Right atrium auricular region (tissue), 2 donors: Measurements from ENCODE around the gene RPL18. TPM values are rescaled to one million over a fixed set of nuclear protein-coding genes. Genes with fewer than 3 reads are reported as not detected.

ENCODE experiments used
- DNase-seq: peaks from one replicate; pipeline ENCODE4 v3.0.0-alpha.2; 2019; ENCODE audit warnings: low spot score
- H3K27ac ChIP-seq, 2 donors: fragments of 200-600 bp; sonication (generic); 1 replicate in 1 of 2; 2 replicates in 1 of 2; pipeline ENCODE4 v1.5.1; 2016 to 2019
- H3K27me3 ChIP-seq, 2 donors: fragments of 200-600 bp; sonication (generic); one replicate each; pipeline versions ENCODE4 v1.5.1 to v1.6.0; 2017 to 2019
- H3K36me3 ChIP-seq: fragments of 200-600 bp; sonication (generic); one replicate; pipeline ENCODE4 v1.5.1; 2016
- H3K4me1 ChIP-seq, 2 donors: fragments of 200-600 bp; sonication (generic); one replicate each; pipeline versions ENCODE4 v1.5.1 to v1.6.0; 2017 to 2019
- H3K4me3 ChIP-seq, 2 donors: fragments of 200-600 bp; sonication (generic); 1 replicate in 1 of 2; 2 replicates in 1 of 2; pipeline ENCODE4 v1.5.1; 2017 to 2019; ENCODE audit warnings: mild to moderate bottlenecking in 1 of 2, moderate library complexity in 1 of 2
- H3K9me3 ChIP-seq, 2 donors: fragments of 200-600 bp; sonication (generic); one replicate each; pipeline ENCODE4 v1.5.1; 2019
- CTCF ChIP-seq, 2 donors: fragments of 200-600 bp; sonication (generic); IDR thresholded peaks; one replicate each; pipeline ENCODE4 v1.5.1; 2019; ENCODE audit warnings: antibody characterized with exemption in 2 of 2
- total RNA-seq, 2 donors: library from RNA; depleted of rRNA; stranded (reverse); fragments of >200 nt; gene quantifications; one replicate each; pipeline ENCODE4 v1.1.0, GENCODE V29; 2016

RPL18 gene
- total RNA-seq, 2 donors from 2014 or later: 846 to 1,334 TPM

GRCh38 chr19:48614436-48615230 lies 4.3 kb downstream of the RPL18 start, which contains the start of gene FAM83E:
TSS of gene FAM83E (minus strand) at chr19:48615076. CDS start at chr19:48613372, 1,704 bp downstream.
- no peaks in the 10 kb centered on the region for H3K27me3 ChIP-seq
- no peaks in the 10 kb centered on the region for H3K9me3 ChIP-seq
- DNase-seq: no peak
- TF ChIP-seq CTCF (IDR thresholded peaks at IDR 0.05): no peak
- H3K27ac ChIP-seq: peak within 1 kb of the TSS in 1 of 2 donors; percentile 14
- H3K4me1 ChIP-seq: peaks cover 0 to 50% of the 10 kb centered on the region in 2 donors
- H3K36me3 ChIP-seq: peaks cover 28% of the 10 kb centered on the region
- no peak within 1 kb of the TSS for H3K4me3 ChIP-seq

GRCh38 chr19:48613852-48614435 lies 5.0 kb downstream of the RPL18 start:
- Histone ChIP-seq H3K27ac (peak overlapping the region in 1 of 2 donors; percentile 14), H3K4me3 (no peak overlapping the region)
- no peak for TF ChIP-seq CTCF (IDR thresholded peaks at IDR 0.05)

DNA sequence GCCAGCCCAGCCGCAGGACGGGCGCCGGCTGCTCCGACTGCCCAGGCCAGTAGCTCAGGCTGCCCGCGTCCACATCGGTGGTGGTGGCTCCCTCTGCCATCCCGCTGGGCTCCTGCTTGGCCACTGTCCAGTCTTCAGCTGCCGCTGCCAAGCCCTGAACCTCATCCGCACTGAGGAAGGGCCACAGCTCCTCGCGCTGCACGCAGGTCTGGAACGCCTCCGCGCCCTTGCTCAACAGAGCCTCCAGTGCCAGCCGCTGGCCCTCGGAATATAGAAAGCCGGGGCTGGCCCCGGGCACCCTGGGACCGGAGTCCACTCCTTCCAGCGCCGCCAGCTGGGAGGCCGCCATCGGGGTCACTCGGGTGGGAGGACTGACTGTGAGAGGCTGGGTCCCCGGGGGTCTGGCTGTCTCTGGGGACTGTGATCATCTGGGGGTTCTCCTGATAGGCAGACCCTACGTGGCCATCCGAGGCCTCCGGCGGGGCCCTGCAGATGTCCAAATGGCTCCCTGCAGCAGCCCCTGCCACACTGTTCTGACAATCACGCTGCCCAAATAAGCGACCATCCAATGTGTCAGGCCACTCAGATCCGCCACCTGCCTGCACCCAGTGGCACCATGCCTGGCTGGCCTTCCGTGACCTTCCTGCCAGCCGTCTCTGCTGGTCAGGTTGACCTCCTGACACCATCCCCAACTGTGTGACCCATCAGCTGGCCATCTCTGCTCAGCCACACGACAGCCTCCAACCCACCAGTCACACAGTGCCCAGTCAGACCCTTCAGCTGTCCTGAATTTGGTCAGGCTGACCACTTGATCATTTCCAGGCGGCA lies 5.7 kb downstream of the RPL18 start:
- no peaks in the 10 kb centered on the region for H3K27me3 ChIP-seq
- no peak overlapping the region for H3K4me3 ChIP-seq
- peak overlapping the region in 1 of 2 donors; percentile 14 for H3K27ac ChIP-seq
- H3K4me1 ChIP-seq: peaks cover 0 to 45% of the 10 kb centered on the region in 2 donors
- TF ChIP-seq CTCF (IDR thresholded peaks at IDR 0.05): no peak
- H3K9me3 ChIP-seq: no peaks in the 10 kb centered on the region
- H3K36me3 ChIP-seq: peaks cover 28% of the 10 kb centered on the region
- no peak for DNase-seq

More at GRCh38 chr19:48613852-48614435, 5.0 kb downstream of the RPL18 start:
- Histone ChIP-seq H3K36me3 (peaks cover 28% of the 10 kb centered on the region), H3K27me3 (no peaks in the 10 kb centered on the region), H3K4me1 (peaks cover 0 to 48% of the 10 kb centered on the region in 2 donors), H3K9me3 (no peaks in the 10 kb centered on the region)
- no peak for DNase-seq

DNA sequence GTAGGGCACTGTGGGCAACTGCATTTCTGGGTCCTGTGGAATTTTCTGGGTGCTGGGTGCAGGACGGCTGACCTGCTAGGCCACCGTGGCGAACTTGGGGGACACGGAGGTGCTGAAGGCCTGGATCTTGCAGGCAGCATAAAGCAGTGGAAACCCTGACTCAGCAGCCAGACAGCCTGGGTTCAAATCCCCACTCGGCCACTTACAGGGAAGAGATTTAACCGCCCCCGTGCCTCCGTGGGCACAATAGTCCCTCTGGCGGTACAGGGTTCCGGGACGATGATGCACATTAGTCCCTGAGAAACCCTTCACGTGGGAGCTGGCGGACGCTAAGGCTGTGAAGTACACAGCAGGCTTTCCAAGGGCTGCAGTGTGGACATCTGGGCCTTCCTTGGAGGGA lies 7.1 kb downstream of the RPL18 start:
- Histone ChIP-seq H3K27ac (no peak overlapping the region), H3K4me3 (no peak overlapping the region), H3K4me1 (peaks cover 0 to 31% of the 10 kb centered on the region in 2 donors), H3K36me3 (peaks cover 20% of the 10 kb centered on the region), H3K27me3 (no peaks in the 10 kb centered on the region), H3K9me3 (no peaks in the 10 kb centered on the region)
- TF ChIP-seq CTCF (IDR thresholded peaks at IDR 0.05): no peak
- no peak for DNase-seq

- no peak for DNase-seq
- Histone ChIP-seq H3K27ac (no peak overlapping the region), H3K9me3 (no peaks in the 10 kb centered on the region), H3K4me3 (no peak overlapping the region), H3K4me1 (peaks cover 0 to 11% of the 10 kb centered on the region in 2 donors), H3K36me3 (no peaks in the 10 kb centered on the region), H3K27me3 (no peaks in the 10 kb centered on the region)
- no peak for TF ChIP-seq CTCF (IDR thresholded peaks at IDR 0.05)
Measured at GRCh38 chr19:48609571-48610108, 9.3 kb downstream of the RPL18 start.
